K562 (cell line): Measurements from ENCODE around the gene DCTN2. TPM values are rescaled to one million over a fixed set of nuclear protein-coding genes. Genes with fewer than 3 reads are reported as not detected.
A peak's percentile ranks its signal among the peaks of the same experiment; 100 is the strongest.

Source experiments
- CREB1 ChIP-seq, 2 experiments: sonication (generic) in 1 of 2; formaldehyde crosslinking in 1 of 2; IDR thresholded peaks; 2 replicates each; pipeline versions ENCODE4 v1.6.1 to v1.8.0; 2012 to 2022; ENCODE audit warnings: inconsistent platforms in 1 of 2, mild to moderate bottlenecking in 1 of 2, missing genetic modification reagents in 1 of 2, moderate library complexity in 1 of 2
- FOXK1 ChIP-seq: sonication (generic); formaldehyde crosslinking; IDR thresholded peaks from 2 replicates; pipeline ENCODE4 v1.8.0; 2022; ENCODE audit warnings: missing genetic modification reagents, mild to moderate bottlenecking, borderline replicate concordance
- HES1 ChIP-seq: fragments of 450-650 bp; IDR thresholded peaks from 2 replicates; pipeline ENCODE4 v1.6.1; 2016; ENCODE audit warnings: low read depth, mild to moderate bottlenecking, moderate library complexity
- KHSRP ChIP-seq: fragments of 450-650 bp; IDR thresholded peaks from 2 replicates; pipeline ENCODE4 v1.6.1; 2017
- MEIS2 ChIP-seq: fragments of 450-650 bp; IDR thresholded peaks from 2 replicates; pipeline ENCODE4 v1.6.1; 2014; ENCODE audit warnings: mild to moderate bottlenecking; ENCODE audit not compliant: partially characterized antibody
- MTA2 ChIP-seq: fragments of 450-650 bp; IDR thresholded peaks from 2 replicates; pipeline ENCODE4 v1.6.1; 2016; ENCODE audit warnings: low read depth
- NCOA1 ChIP-seq: fragments of 450-650 bp; IDR thresholded peaks from 2 replicates; pipeline ENCODE4 v1.6.1; 2016; ENCODE audit warnings: low read depth
- NEUROD1 ChIP-seq: fragments of 150-350 bp; IDR thresholded peaks from 2 replicates; pipeline ENCODE4 v1.6.1; 2014; ENCODE audit warnings: borderline replicate concordance, low read length, low read depth; ENCODE audit not compliant: partially characterized antibody
- NFIX ChIP-seq: fragments of 250-450 bp; sonication (Bioruptor Pico); IDR thresholded peaks from 2 replicates; pipeline ENCODE4 v1.4.0; 2020; ENCODE audit warnings: low read depth, mild to moderate bottlenecking, moderate library complexity
- PKNOX1 ChIP-seq: fragments of 450-650 bp; IDR thresholded peaks from 2 replicates; pipeline ENCODE4 v1.6.1; 2016
- PML ChIP-seq: IDR thresholded peaks from 2 replicates; pipeline ENCODE4 v1.6.1; 2012; ENCODE audit warnings: low read length, inconsistent platforms
- SMARCC2 ChIP-seq: fragments of 450-650 bp; IDR thresholded peaks from 2 replicates; pipeline ENCODE4 v1.6.1; 2017; ENCODE audit warnings: antibody characterized with exemption, moderate library complexity, mild to moderate bottlenecking, low read depth
- TAL1 ChIP-seq: fragments of 450-650 bp; IDR thresholded peaks from 2 replicates; pipeline ENCODE4 v1.6.1; 2016; ENCODE audit warnings: mild to moderate bottlenecking
- ZBTB33 ChIP-seq: sonication (generic); formaldehyde crosslinking; IDR thresholded peaks from 2 replicates; pipeline ENCODE4 v1.8.1; 2023; ENCODE audit warnings: mild to moderate bottlenecking, missing genetic modification reagents
- ZEB2 ChIP-seq: fragments of 450-650 bp; IDR thresholded peaks from 2 replicates; pipeline ENCODE4 v1.6.1; 2016
- ZNF311 ChIP-seq: fragments of 250-450 bp; sonication (Bioruptor Pico); IDR thresholded peaks from 2 replicates; pipeline ENCODE4 v1.4.0; 2020; ENCODE audit warnings: mild to moderate bottlenecking, moderate library complexity
- ZNF324 ChIP-seq: fragments of 250-450 bp; sonication (Bioruptor Pico); IDR thresholded peaks from 2 replicates; pipeline ENCODE4 v1.4.0; 2020; ENCODE audit warnings: mild to moderate bottlenecking
- polyA plus RNA-seq, 8 experiments: library from polyadenylated mRNA; depleted of rRNA in 4 of 8; stranded (reverse) in 5 of 8; unstranded in 3 of 8; fragments of >200 nt; fragmentation: Nextera tagmentation in 2 of 8; fragmentation: Illumina TruSeq in 1 of 8; extraction: Ambion mirVana in 2 of 8; extraction: Trizol in 1 of 8; gene quantifications; 2 replicates each; pipeline versions ENCODE4 v1.2.1 to v1.2.3, GENCODE V29; 2011 to 2014; ENCODE audit warnings: inconsistent platforms in 1 of 8, missing spikeins in 1 of 8
- total RNA-seq, 7 experiments: library from RNA; depleted of rRNA in 6 of 7; stranded (reverse); fragments of >200 nt in 6 of 7; fragmentation: Illumina TruSeq in 2 of 7; extraction: Trizol in 2 of 7; gene quantifications; 2 replicates each; pipeline versions ENCODE4 v1.2.1 to v1.2.3, GENCODE V29; 2011 to 2021; ENCODE audit warnings: low replicate concordance in 1 of 7
- TF ChIP-seq, protein P1 (sequence below): fragments of 450-650 bp; IDR thresholded peaks from 2 replicates; pipeline ENCODE4 v1.6.1; 2016; ENCODE audit warnings: mild to moderate bottlenecking
- TF ChIP-seq, protein P2 (sequence below): fragments of 450-650 bp; IDR thresholded peaks from 2 replicates; pipeline ENCODE4 v1.6.1; 2016; ENCODE audit warnings: antibody characterized with exemption

The DCTN2 gene
- total and polyA plus RNA-seq, 9 of the 15 experiments (the other 6 are each of a cell fraction or from before 2014, with no cell fraction given): 43.6 to 270 (median 125) TPM

DNA sequence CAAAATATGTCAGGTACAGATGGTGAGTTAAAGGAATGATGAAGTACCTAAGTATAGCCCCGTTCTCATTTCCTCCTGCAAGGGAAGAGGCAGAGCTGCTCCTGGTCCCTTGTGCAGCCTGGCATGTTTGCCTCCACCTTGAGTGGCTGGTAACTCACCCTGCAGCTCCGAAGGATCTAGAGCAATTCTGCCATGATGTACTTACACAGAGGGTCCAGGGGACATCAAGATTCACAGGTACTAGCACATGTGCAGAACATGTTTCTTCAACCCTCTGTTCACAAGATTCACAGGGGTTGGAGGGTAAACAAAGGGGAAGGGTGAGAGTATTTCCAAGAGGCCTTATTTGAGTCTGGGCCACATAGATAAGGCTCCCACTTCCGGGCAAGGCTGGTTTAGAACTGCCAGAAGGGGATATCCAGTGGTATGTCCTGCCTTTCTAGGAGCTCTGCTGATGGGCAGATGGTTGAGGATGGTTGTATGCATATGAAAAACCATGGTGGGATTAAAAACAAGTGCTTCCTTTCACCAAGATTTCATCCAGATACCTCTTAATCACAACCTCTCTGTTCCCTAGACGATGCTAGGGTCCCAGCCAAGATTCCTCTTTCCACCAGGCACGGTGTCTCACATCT is 7.7 kb downstream of the DCTN2 start (continued):
- TF ChIP-seq, protein P1, sequence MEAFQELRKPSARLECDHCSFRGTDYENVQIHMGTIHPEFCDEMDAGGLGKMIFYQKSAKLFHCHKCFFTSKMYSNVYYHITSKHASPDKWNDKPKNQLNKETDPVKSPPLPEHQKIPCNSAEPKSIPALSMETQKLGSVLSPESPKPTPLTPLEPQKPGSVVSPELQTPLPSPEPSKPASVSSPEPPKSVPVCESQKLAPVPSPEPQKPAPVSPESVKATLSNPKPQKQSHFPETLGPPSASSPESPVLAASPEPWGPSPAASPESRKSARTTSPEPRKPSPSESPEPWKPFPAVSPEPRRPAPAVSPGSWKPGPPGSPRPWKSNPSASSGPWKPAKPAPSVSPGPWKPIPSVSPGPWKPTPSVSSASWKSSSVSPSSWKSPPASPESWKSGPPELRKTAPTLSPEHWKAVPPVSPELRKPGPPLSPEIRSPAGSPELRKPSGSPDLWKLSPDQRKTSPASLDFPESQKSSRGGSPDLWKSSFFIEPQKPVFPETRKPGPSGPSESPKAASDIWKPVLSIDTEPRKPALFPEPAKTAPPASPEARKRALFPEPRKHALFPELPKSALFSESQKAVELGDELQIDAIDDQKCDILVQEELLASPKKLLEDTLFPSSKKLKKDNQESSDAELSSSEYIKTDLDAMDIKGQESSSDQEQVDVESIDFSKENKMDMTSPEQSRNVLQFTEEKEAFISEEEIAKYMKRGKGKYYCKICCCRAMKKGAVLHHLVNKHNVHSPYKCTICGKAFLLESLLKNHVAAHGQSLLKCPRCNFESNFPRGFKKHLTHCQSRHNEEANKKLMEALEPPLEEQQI: peak; percentile 54; the same call in 1 of the 2 replicates
- TF ChIP-seq KHSRP (no peak), CREB1 (IDR thresholded peaks at IDR 0.05) (no peak), CREB1 (CRISPR knock-in tag; IDR thresholded peaks at IDR 0.05) (0 out of 2 replicates have a peak, but pooled peaks have one; percentile 33), NCOA1 (peak; percentile 76; the same call in 1 of the 2 replicates), MEIS2 (peak; percentile 62), ZNF311 (CRISPR knock-in tag) (0 out of 2 replicates have a peak, but pooled peaks have one; percentile 69), NEUROD1 (peak; percentile 80), ZEB2 (peak; percentile 69; the same call in 1 of the 2 replicates), SMARCC2 (peak; percentile 87), ZNF324 (CRISPR knock-in tag) (peak; percentile 79), NFIX (CRISPR knock-in tag) (no peak), TAL1 (peak; percentile 94), PML (peak; percentile 93), HES1 (peak; percentile 76), MTA2 (peak; percentile 91), FOXK1 (0 out of 2 replicates have a peak, but pooled peaks have one; percentile 55), PKNOX1 (peak; percentile 72), ZBTB33 (no peak)
- TF ChIP-seq, protein P2, sequence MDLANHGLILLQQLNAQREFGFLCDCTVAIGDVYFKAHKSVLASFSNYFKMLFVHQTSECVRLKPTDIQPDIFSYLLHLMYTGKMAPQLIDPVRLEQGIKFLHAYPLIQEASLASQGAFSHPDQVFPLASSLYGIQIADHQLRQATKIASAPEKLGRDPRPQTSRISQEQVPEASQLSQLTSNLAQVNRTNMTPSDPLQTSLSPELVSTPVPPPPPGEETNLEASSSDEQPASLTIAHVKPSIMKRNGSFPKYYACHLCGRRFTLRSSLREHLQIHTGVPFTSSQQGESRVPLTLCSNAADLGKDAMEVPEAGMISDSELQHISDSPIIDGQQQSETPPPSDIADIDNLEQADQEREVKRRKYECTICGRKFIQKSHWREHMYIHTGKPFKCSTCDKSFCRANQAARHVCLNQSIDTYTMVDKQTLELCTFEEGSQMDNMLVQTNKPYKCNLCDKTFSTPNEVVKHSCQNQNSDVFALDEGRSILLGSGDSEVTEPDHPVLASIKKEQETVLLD: peak; percentile 75
